Astrocyte (in vitro differentiated cells and primary cell): ENCODE measurements around the gene SPACA4.

Experiments
- EZH2 ChIP-seq: IDR thresholded peaks from 2 replicates; pipeline ENCODE4 v1.6.1; 2012; ENCODE audit warnings: mild to moderate bottlenecking, low read length, inconsistent platforms; ENCODE audit not compliant: insufficient read depth
- TF ChIP-seq, protein P1 (sequence below): IDR thresholded peaks from 2 replicates; pipeline ENCODE4 v1.5.1; 2011; ENCODE audit warnings: low read depth, mild to moderate bottlenecking, inconsistent platforms, low read length, moderate library complexity; ENCODE audit not compliant: insufficient read depth

DNA sequence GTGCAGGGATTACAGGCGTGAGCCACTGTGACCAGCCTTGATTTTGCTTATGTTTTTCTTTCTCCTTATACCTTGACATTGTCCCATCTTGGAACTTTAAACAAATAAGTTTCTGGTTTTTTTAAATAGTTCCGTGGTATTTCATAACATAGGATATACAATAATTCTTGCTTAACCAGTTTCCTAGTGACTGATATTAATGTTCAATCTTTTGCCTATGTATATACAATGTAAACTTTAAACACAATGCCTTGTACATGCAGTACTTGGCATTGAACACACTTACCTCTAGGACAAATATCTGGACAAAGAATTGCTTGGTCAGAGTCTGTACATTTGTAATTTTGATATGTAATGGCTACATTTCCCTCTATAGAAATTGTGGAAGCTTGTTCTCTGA is 24.4 kb upstream of the SPACA4 start:
- TF ChIP-seq, protein P1, sequence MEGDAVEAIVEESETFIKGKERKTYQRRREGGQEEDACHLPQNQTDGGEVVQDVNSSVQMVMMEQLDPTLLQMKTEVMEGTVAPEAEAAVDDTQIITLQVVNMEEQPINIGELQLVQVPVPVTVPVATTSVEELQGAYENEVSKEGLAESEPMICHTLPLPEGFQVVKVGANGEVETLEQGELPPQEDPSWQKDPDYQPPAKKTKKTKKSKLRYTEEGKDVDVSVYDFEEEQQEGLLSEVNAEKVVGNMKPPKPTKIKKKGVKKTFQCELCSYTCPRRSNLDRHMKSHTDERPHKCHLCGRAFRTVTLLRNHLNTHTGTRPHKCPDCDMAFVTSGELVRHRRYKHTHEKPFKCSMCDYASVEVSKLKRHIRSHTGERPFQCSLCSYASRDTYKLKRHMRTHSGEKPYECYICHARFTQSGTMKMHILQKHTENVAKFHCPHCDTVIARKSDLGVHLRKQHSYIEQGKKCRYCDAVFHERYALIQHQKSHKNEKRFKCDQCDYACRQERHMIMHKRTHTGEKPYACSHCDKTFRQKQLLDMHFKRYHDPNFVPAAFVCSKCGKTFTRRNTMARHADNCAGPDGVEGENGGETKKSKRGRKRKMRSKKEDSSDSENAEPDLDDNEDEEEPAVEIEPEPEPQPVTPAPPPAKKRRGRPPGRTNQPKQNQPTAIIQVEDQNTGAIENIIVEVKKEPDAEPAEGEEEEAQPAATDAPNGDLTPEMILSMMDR, result no peak
- no peak for TF ChIP-seq EZH2
